SK-N-SH treated with all-trans-retinoic acid at 6 μM for 48 hours (cell line): ENCODE measurements around the gene LYPD6B.

Source experiments
- ATAC-seq: fragments of 200-7000 bp; cut with Tn5 transposase; 3 replicates; pipeline ENCODE4 v1.9.1; 2020; ENCODE audit warnings: mild to moderate bottlenecking, moderate library complexity
- ARNTL ChIP-seq: fragments of 450-650 bp; formaldehyde crosslinking; IDR thresholded peaks from 2 replicates; pipeline ENCODE4 v1.5.0; 2020; ENCODE audit warnings: low read depth, mild to moderate bottlenecking, moderate library complexity, borderline replicate concordance
- BACH2 ChIP-seq: fragments of 250-450 bp; sonication (Bioruptor Pico); IDR thresholded peaks from 2 replicates; pipeline ENCODE4 v1.9.0; 2021; ENCODE audit warnings: mild to moderate bottlenecking, borderline replicate concordance
- CREB5 ChIP-seq: fragments of 250-450 bp; sonication (Bioruptor Pico); IDR thresholded peaks from 2 replicates; pipeline ENCODE4 v1.5.1; 2020; ENCODE audit warnings: low read depth, mild to moderate bottlenecking, moderate library complexity
- CSDC2 ChIP-seq: fragments of 250-450 bp; sonication (Bioruptor Pico); IDR thresholded peaks from 2 replicates; pipeline ENCODE4 v1.5.0; 2020; ENCODE audit warnings: mild to moderate bottlenecking, moderate library complexity
- ESRRG ChIP-seq: fragments of 250-450 bp; sonication (Bioruptor Pico); IDR thresholded peaks from 2 replicates; pipeline ENCODE4 v1.6.1; 2021; ENCODE audit warnings: mild to moderate bottlenecking
- GLIS3 ChIP-seq: fragments of 250-450 bp; sonication (Bioruptor Pico); IDR thresholded peaks from 2 replicates; pipeline ENCODE4 v1.5.0; 2020; ENCODE audit warnings: mild to moderate bottlenecking, moderate library complexity
- ISL1 ChIP-seq: fragments of 250-450 bp; sonication (Bioruptor Pico); IDR thresholded peaks from 2 replicates; pipeline ENCODE4 v2.1.2; 2022; ENCODE audit warnings: mild to moderate bottlenecking, moderate library complexity
- OSR1 ChIP-seq: fragments of 250-450 bp; sonication (Bioruptor Pico); IDR thresholded peaks from 2 replicates; pipeline ENCODE4 v1.8.0; 2022; ENCODE audit warnings: moderate library complexity, mild to moderate bottlenecking, inconsistent platforms
- POU6F1 ChIP-seq: fragments of 250-450 bp; sonication (Bioruptor Pico); IDR thresholded peaks from 2 replicates; pipeline ENCODE4 v1.8.0; 2021; ENCODE audit warnings: low read depth, mild to moderate bottlenecking, moderate library complexity, borderline replicate concordance
- RARB ChIP-seq: fragments of 250-450 bp; sonication (Bioruptor Pico); IDR thresholded peaks from 2 replicates; pipeline ENCODE4 v1.8.0; 2021; ENCODE audit warnings: mild to moderate bottlenecking, moderate library complexity
- SNAI2 ChIP-seq: fragments of 250-450 bp; sonication (Bioruptor Pico); IDR thresholded peaks from 2 replicates; pipeline ENCODE4 v1.5.0; 2020; ENCODE audit warnings: mild to moderate bottlenecking, moderate library complexity
- TCF4 ChIP-seq: fragments of 250-450 bp; sonication (Bioruptor Pico); IDR thresholded peaks from 2 replicates; pipeline ENCODE4 v1.8.0; 2021; ENCODE audit warnings: mild to moderate bottlenecking, moderate library complexity, borderline replicate concordance
- TOX ChIP-seq: fragments of 250-450 bp; sonication (Bioruptor Pico); IDR thresholded peaks from 2 replicates; pipeline ENCODE4 v1.8.0; 2021; ENCODE audit warnings: mild to moderate bottlenecking, moderate library complexity, borderline replicate concordance
- ZC3H10 ChIP-seq: fragments of 250-450 bp; sonication (Bioruptor Pico); IDR thresholded peaks from 2 replicates; pipeline ENCODE4 v1.5.1; 2021; ENCODE audit warnings: mild to moderate bottlenecking, moderate library complexity
- ZFP3 ChIP-seq: fragments of 250-450 bp; sonication (Bioruptor Pico); IDR thresholded peaks from 2 replicates; pipeline ENCODE4 v1.5.0; 2020; ENCODE audit warnings: mild to moderate bottlenecking, moderate library complexity
- ZFP30 ChIP-seq: fragments of 450-650 bp; formaldehyde crosslinking; IDR thresholded peaks from 2 replicates; pipeline ENCODE4 v1.5.0; 2022; ENCODE audit warnings: mild to moderate bottlenecking, moderate library complexity
- ZNF565 ChIP-seq: fragments of 450-650 bp; formaldehyde crosslinking; conservative IDR thresholded peaks from 2 replicates; pipeline ENCODE4 v1.5.0; 2020; ENCODE audit warnings: low read depth, mild to moderate bottlenecking, moderate library complexity
- ZNF70 ChIP-seq: fragments of 450-650 bp; formaldehyde crosslinking; IDR thresholded peaks from 2 replicates; pipeline ENCODE4 v1.5.0; 2020; ENCODE audit warnings: mild to moderate bottlenecking, moderate library complexity
- ZNF8 ChIP-seq: fragments of 450-650 bp; formaldehyde crosslinking; IDR thresholded peaks from 2 replicates; pipeline ENCODE4 v1.5.0; 2020; ENCODE audit warnings: mild to moderate bottlenecking, moderate library complexity
- TF ChIP-seq, protein P1 (sequence below): fragments of 250-450 bp; sonication (Bioruptor Pico); IDR thresholded peaks from 2 replicates; pipeline ENCODE4 v1.5.1; 2021; ENCODE audit warnings: mild to moderate bottlenecking, moderate library complexity
- TF ChIP-seq, protein P2 (sequence below): fragments of 250-450 bp; sonication (Bioruptor Pico); IDR thresholded peaks from 2 replicates; pipeline ENCODE4 v1.5.0; 2020; ENCODE audit warnings: mild to moderate bottlenecking, moderate library complexity

LYPD6B gene

GRCh38 chr2:149080099-149080498, 41.6 kb downstream of the LYPD6B start (continued):
- TF ChIP-seq POU6F1 (CRISPR knock-in tag) (no peak), ZNF565 (CRISPR knock-in tag) (no peak)

DNA sequence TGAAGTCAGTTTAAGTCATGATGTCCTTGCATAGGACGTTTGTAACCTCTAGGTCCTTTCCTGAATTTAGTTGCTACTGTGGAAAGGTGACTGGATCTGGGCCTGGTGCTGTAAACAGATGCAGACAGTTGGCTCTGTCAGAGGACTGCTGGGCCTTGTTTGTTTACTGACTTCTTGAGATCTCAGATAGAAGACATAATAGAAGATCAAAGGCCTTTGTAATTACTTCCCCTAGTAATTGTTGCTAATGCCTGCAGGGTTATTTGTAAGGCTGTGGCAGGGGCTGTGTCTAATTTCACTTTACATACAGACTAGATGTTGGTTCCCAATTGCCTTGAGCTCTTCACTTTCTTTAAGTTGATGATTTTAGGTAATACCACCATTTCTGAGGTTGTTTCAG, 42.5 kb downstream of the LYPD6B start:
- no peak for ATAC-seq

DNA sequence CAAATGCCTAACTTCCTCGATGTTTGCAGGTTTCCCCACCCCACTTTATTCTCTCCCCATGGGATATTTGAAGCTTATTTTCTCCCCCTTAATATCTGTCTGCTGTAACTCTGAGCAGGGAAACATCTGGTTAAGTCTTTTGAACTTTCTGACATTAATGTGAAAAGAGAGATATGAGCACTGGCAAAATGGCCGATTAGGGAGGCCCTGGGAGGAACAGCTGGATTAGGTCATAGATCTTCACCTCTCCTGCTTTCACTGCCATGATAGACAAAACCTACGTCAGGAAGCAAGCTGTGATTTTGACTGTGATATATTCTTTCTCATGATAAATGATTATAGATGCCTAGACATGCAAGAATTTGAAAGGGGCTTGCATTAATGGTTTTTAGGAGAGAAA, 43.6 kb downstream of the LYPD6B start:
- ATAC-seq: no peak
- no peak for TF ChIP-seq GLIS3 (CRISPR knock-in tag)
- no peak for TF ChIP-seq ZNF70 (CRISPR knock-in tag)
- TF ChIP-seq ISL1 (CRISPR knock-in tag): no peak
- TF ChIP-seq OSR1 (CRISPR knock-in tag): no peak
- TF ChIP-seq CSDC2 (CRISPR knock-in tag): no peak
- TF ChIP-seq ZC3H10 (CRISPR knock-in tag): no peak
- no peak for TF ChIP-seq CREB5
- TF ChIP-seq TOX (CRISPR knock-in tag): no peak
- TF ChIP-seq, protein P1, sequence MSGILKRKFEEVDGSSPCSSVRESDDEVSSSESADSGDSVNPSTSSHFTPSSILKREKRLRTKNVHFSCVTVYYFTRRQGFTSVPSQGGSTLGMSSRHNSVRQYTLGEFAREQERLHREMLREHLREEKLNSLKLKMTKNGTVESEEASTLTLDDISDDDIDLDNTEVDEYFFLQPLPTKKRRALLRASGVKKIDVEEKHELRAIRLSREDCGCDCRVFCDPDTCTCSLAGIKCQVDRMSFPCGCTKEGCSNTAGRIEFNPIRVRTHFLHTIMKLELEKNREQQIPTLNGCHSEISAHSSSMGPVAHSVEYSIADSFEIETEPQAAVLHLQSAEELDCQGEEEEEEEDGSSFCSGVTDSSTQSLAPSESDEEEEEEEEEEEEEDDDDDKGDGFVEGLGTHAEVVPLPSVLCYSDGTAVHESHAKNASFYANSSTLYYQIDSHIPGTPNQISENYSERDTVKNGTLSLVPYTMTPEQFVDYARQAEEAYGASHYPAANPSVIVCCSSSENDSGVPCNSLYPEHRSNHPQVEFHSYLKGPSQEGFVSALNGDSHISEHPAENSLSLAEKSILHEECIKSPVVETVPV: no peak
- no peak for TF ChIP-seq ESRRG
- no peak for TF ChIP-seq BACH2
- no peak for TF ChIP-seq TCF4 (CRISPR knock-in tag)
- no peak for TF ChIP-seq RARB
- TF ChIP-seq ZNF8 (CRISPR knock-in tag): no peak
- TF ChIP-seq ZFP3 (CRISPR knock-in tag): no peak
- TF ChIP-seq, protein P2, sequence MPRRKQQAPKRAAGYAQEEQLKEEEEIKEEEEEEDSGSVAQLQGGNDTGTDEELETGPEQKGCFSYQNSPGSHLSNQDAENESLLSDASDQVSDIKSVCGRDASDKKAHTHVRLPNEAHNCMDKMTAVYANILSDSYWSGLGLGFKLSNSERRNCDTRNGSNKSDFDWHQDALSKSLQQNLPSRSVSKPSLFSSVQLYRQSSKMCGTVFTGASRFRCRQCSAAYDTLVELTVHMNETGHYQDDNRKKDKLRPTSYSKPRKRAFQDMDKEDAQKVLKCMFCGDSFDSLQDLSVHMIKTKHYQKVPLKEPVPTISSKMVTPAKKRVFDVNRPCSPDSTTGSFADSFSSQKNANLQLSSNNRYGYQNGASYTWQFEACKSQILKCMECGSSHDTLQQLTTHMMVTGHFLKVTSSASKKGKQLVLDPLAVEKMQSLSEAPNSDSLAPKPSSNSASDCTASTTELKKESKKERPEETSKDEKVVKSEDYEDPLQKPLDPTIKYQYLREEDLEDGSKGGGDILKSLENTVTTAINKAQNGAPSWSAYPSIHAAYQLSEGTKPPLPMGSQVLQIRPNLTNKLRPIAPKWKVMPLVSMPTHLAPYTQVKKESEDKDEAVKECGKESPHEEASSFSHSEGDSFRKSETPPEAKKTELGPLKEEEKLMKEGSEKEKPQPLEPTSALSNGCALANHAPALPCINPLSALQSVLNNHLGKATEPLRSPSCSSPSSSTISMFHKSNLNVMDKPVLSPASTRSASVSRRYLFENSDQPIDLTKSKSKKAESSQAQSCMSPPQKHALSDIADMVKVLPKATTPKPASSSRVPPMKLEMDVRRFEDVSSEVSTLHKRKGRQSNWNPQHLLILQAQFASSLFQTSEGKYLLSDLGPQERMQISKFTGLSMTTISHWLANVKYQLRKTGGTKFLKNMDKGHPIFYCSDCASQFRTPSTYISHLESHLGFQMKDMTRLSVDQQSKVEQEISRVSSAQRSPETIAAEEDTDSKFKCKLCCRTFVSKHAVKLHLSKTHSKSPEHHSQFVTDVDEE (CRISPR knock-in tag): no peak
- no peak for TF ChIP-seq SNAI2 (CRISPR knock-in tag)

More for the DNA sequence above, 42.5 kb downstream of the LYPD6B start:
- no peak for TF ChIP-seq ISL1 (CRISPR knock-in tag)
- no peak for TF ChIP-seq TCF4 (CRISPR knock-in tag)
- no peak for TF ChIP-seq ESRRG
- TF ChIP-seq ZNF8 (CRISPR knock-in tag): no peak
- TF ChIP-seq OSR1 (CRISPR knock-in tag): no peak
- TF ChIP-seq ARNTL (CRISPR knock-in tag): no peak
- TF ChIP-seq ZNF70 (CRISPR knock-in tag): no peak
- no peak for TF ChIP-seq ZFP30
- TF ChIP-seq, protein P2 (CRISPR knock-in tag): no peak
